Stimulated activated CD8-positive, alpha-beta memory T cell treated with anti-CD3 and anti-CD28 coated beads, Interleukin-4, amount 100 ng/mL, for 24 hours (primary cell): Measurements from ENCODE around the gene KDM2A.
A peak's percentile ranks its signal among the peaks of the same experiment; 100 is the strongest.

ENCODE experiments used
- DNase-seq: peaks from one replicate; pipeline ENCODE4 v3.0.0-alpha.2; 2020; ENCODE audit warnings: low read depth

Gene KDM2A

GRCh38 chr11:67261946-67262681 is 143.1 kb downstream of the KDM2A start:
- DNase-seq: no peak

GRCh38 chr11:67262731-67263675 is 143.9 kb downstream of the KDM2A start:
- peak; percentile 62 for DNase-seq

- no peak for DNase-seq
Observed at GRCh38 chr11:67264260-67264659, 145.2 kb downstream of the KDM2A start.

GRCh38 chr11:67264877-67265632 is 146.0 kb downstream of the KDM2A start:
- DNase-seq: no peak

GRCh38 chr11:67265633-67266448 is 146.8 kb downstream of the KDM2A start:
- DNase-seq: peak; percentile 71

GRCh38 chr11:67266449-67267187 is 147.6 kb downstream of the KDM2A start, which contains the start of gene GRK2:
Gene GRK2 (plus strand): TSS chr11:67266473. CDS start chr11:67266700, 227 bp downstream.
- DNase-seq: no peak

GRCh38 chr11:67267188-67268080 is 148.4 kb downstream of the KDM2A start:
- no peak for DNase-seq

GRCh38 chr11:67268081-67268961 is 149.3 kb downstream of the KDM2A start:
- peak; percentile 51 for DNase-seq

GRCh38 chr11:67268962-67269268 is 149.9 kb downstream of the KDM2A start:
- no peak for DNase-seq

GRCh38 chr11:67269401-67270255 is 150.6 kb downstream of the KDM2A start:
- DNase-seq: no peak

GRCh38 chr11:67270256-67271204 is 151.5 kb downstream of the KDM2A start:
- DNase-seq: no peak

GRCh38 chr11:67271205-67271540 is 152.1 kb downstream of the KDM2A start:
- DNase-seq: no peak

GRCh38 chr11:67271541-67272284 is 152.7 kb downstream of the KDM2A start:
- peak; percentile 50 for DNase-seq

- DNase-seq: no peak
Observed at GRCh38 chr11:67272327-67273259, 153.5 kb downstream of the KDM2A start.
